ENCODE data around the gene RPN2.

GRCh38 chr20:37152284-37152683, 26.8 kb upstream of the RPN2 start:
- TF ChIP-seq CTCF (conservative IDR thresholded peaks at IDR 0.05) (no peak), EZH2 (IDR thresholded peaks at IDR 0.05; ENCODE audit: low read depth) (no peak)
